Measurements from ENCODE around the gene SCARF2. TPM values are rescaled to one million over a fixed set of nuclear protein-coding genes. Genes with fewer than 3 reads are reported as not detected.
A peak's percentile ranks its signal among the peaks of the same experiment; 100 is the strongest.

SCARF2 gene
- total RNA-seq, 4 donors from 2014 or later: 1.1 to 6.9 (median 2.4) TPM

DNA sequence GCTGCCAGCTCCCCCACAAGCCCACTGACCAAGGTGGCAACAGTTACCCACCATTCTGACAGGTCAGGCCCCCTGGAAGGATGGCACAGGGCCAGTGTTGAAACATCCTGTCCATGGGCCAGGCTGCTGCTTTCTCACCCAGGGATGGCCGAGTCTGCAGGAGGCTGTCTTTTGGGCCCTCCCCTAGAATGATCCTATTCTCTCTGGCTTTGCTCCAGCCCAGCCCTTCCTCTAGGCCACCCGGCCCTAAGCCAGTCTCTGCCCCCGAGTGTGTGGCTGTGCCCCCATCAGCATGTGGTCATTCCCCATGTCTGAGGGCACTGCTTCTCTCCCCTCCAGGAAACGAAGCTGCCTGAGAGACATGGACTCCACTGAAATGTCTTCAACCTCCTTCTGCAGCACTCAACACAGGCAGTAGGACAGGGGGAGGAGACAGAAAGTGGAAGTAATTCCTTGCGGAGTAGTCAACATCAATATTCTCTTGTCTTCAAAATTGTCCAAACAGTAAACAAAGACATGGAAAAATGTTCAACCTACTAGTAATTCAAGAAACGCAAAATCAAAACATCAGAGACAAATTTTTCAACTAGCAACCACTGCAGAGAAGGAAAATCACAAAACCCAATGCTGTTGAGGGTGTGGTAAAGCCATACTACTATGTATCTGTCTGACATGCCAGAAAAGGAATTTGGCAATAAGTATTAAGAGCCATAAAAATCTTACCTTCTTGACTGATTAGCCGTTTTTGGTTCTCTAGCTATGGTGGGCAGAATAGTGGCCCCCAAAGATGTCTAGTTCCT, 5.1 kb upstream of the SCARF2 start:
- Histone ChIP-seq H3K36me3 (peaks cover 0 to 50% (median 0%) of the 10 kb centered on the region in 3 donors), H3K27me3 (peaks cover 0 to 18% (median 0%) of the 10 kb centered on the region in 4 donors), H3K27ac (peak overlapping the region in 1 of 4 donors; percentile 38), H3K4me3 (no peak overlapping the region), H3K4me1 (peaks cover 0 to 29% (median 6%) of the 10 kb centered on the region in 3 donors), H3K9me3 (no peaks in the 10 kb centered on the region)
- no peak for DNase-seq
- intact Hi-C loops (cut with DNase I): no loop called here
- WGBS, 2 donors: 70 to 75% methylated on average over 6 of the region's 7 CpGs
- TF ChIP-seq POLR2A (IDR thresholded peaks at IDR 0.05) (no peak), CTCF (IDR thresholded peaks at IDR 0.05) (no peak)

DNA sequence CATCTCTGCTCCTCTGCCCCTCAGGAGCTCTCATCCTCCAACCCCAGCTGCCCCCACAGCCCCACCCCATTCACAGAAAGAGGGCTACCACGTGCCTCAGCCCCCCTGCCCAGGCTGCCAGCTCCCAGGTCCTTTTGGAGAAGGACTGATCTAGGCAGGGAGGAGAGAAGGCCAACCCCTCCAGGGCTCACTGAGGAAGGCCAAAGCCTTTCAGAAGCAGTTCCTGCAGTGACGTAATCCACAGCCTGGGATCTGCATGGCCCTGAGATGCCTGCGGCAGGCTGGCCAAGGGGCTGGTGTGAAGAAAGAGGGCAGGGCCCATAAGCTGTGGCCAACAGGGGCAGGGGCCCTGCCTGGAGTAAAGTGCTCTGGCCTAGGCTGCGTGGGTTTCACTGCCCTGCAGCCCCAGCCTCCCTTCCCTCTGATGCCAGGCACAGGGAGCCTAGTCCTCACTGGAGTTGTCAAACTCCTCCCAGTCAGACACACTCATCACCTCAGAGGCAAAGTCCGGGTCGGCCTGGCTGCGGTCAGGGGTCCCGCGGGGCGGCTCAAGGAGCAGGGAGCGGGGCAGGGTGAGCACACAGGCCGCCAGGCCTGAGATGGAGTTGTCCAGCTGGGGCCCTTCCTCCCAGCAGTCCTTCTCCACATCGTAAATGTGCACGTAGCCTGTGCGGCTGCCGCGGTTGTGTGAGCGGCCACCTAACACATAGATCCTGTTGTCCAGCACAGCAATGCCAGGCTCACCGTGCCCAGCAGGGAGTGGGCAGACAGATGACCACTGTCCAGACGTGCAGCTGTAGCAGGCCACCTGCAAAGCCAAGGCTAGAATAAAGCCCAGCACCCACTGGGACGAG, 4.2 kb upstream of the SCARF2 start:
- peaks cover 0 to 50% (median 0%) of the 10 kb centered on the region in 3 donors for H3K36me3 ChIP-seq
- H3K4me3 ChIP-seq: no peak overlapping the region
- intact Hi-C loops (cut with DNase I): no loop called here
- H3K4me1 ChIP-seq: peaks cover 5 to 36% (median 11%) of the 10 kb centered on the region in 3 donors
- no peak for DNase-seq
- H3K9me3 ChIP-seq: no peaks in the 10 kb centered on the region
- TF ChIP-seq POLR2A (IDR thresholded peaks at IDR 0.05) (no peak), CTCF (IDR thresholded peaks at IDR 0.05) (no peak)
- H3K27ac ChIP-seq: peak overlapping the region in 3 of 4 donors; percentile 36 to 42 (median 38)
- peaks cover 0 to 27% (median 0%) of the 10 kb centered on the region in 4 donors for H3K27me3 ChIP-seq
- WGBS, 2 donors: 88 to 95% methylated on average over 4 to 14 of the region's 21 CpGs

DNA sequence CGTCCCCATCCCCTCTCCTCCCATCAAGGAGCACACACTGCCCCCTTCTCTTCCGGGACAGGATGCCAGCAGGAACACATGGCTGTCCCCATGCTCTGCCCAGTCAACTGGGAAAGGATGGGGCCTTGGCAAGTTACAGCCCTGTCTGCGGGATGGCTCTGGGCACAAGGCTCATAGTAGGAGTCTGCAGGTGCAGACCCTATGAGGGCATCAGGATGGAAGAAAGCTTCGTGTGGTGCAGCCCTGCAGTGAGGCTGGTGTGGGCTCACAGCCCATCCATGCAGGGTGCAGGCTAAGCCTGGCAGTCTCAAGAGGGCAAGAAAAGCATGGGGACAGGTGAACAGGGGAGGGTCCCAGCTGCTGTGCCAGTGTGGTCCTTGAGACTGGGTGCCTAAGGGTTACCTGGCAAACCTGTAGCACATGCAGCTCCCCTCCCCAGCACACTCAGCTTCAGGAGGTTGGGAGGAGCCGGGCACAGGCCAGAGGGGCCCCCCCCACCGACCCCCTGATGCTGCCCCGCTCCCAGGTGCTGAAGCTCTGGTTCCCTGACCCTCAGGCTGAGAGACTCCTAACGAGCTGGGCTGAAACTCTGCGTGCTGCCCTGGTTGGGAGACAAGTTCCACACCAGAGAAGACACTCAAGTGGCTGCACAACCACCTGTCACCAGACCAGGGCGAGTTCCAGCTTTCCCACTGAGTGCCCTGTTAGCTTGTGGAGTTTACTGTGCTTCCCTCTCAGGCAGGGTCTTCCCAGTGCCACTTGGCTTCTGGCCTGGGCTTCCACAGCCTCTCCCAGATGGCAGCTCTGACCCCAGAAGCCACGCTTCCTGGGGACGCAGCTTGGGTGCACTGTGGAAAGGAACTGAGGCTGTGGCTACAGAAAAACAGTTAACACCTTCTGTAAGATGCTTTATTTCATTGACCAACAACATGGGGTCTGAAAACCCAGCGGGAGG, 3.3 kb upstream of the SCARF2 start:
- Histone ChIP-seq H3K9me3 (no peaks in the 10 kb centered on the region), H3K36me3 (peaks cover 0 to 42% (median 0%) of the 10 kb centered on the region in 3 donors), H3K4me3 (no peak overlapping the region), H3K4me1 (peaks cover 13 to 46% (median 17%) of the 10 kb centered on the region in 3 donors), H3K27me3 (peaks cover 0 to 36% (median 2%) of the 10 kb centered on the region in 4 donors), H3K27ac (peak overlapping the region in 1 of 4 donors; percentile 36)
- DNase-seq: no peak
- WGBS, 2 donors: 79 to 100% methylated on average over 1 to 2 of the region's 13 CpGs
- TF ChIP-seq POLR2A (IDR thresholded peaks at IDR 0.05) (no peak), CTCF (IDR thresholded peaks at IDR 0.05) (no peak)
- intact Hi-C loops (cut with DNase I): no loop called here

DNA sequence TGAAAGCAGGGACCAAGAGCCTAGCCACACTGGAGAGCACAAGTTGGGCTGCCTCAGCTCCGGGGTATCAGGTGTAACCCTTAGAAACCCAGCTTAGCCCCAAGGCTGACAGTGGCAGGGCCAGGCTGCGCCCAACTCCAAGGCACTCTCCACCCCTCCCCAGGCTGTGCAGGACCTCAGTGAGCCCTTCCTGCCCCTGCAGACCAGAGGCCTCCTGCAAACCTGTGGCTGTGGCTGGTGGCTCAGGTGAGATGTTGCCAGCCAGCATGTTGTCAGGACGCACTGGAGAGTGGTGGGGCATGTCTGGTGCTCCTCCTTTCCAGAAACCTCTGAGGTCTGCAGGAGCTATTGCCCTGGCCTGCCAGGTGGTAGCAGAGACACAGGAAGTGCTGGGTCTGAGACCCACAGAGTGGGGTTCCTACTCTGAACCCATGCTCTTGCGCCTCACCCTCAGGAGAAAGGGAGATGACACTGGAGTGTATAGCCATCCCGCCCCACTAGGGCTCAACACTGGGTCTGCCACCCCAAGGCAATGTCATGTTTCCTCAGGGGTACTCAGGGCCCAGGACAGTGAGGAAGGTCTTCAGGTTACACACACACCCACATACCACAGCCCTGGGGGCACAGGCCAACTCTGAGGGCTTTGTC, 2.4 kb upstream of the SCARF2 start:
- 87 to 100% methylated on average over 1 to 3 of the region's 5 CpGs for WGBS, 2 donors
- intact Hi-C loops (cut with DNase I): no loop called here
- TF ChIP-seq POLR2A (IDR thresholded peaks at IDR 0.05) (no peak), CTCF (IDR thresholded peaks at IDR 0.05) (no peak)
- no peaks in the 10 kb centered on the region for H3K9me3 ChIP-seq
- H3K27ac ChIP-seq: no peak overlapping the region
- H3K4me1 ChIP-seq: peaks cover 13 to 54% (median 23%) of the 10 kb centered on the region in 3 donors
- H3K36me3 ChIP-seq: peaks cover 0 to 33% (median 0%) of the 10 kb centered on the region in 3 donors
- H3K4me3 ChIP-seq: no peak overlapping the region
- DNase-seq: no peak
- H3K27me3 ChIP-seq: peaks cover 0 to 45% (median 3%) of the 10 kb centered on the region in 4 donors

Data from esophagus squamous epithelium (tissue), 5 donors.